ENCODE results near the gene RANBP10.

DNA sequence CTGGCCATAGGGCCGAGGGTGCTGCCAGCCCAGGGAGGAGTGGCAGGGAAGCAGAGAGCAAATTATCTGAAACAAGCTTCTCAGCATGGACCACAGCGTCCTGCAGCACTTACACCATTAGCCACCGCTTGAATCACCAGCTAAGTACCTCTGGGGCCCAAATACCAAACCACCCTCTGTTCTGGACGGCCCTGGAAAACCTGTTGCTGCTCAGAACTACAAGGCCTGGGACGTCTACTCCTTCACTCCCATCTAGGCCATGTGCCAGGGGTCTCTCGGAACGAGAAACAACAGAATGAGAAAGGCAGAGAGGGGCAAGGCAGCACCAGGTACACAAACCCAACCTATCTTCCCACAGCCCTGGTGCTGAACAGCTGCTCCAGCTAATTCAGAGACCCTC is 47.4 kb downstream of the RANBP10 start:
- TF ChIP-seq POLR2A (IDR thresholded peaks at IDR 0.05) = no peak
- TF ChIP-seq, protein P1, sequence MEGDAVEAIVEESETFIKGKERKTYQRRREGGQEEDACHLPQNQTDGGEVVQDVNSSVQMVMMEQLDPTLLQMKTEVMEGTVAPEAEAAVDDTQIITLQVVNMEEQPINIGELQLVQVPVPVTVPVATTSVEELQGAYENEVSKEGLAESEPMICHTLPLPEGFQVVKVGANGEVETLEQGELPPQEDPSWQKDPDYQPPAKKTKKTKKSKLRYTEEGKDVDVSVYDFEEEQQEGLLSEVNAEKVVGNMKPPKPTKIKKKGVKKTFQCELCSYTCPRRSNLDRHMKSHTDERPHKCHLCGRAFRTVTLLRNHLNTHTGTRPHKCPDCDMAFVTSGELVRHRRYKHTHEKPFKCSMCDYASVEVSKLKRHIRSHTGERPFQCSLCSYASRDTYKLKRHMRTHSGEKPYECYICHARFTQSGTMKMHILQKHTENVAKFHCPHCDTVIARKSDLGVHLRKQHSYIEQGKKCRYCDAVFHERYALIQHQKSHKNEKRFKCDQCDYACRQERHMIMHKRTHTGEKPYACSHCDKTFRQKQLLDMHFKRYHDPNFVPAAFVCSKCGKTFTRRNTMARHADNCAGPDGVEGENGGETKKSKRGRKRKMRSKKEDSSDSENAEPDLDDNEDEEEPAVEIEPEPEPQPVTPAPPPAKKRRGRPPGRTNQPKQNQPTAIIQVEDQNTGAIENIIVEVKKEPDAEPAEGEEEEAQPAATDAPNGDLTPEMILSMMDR (IDR thresholded peaks at IDR 0.05) = no peak
